ENCODE results near the gene TBC1D22A. TPM values are rescaled to one million over a fixed set of nuclear protein-coding genes. Genes with fewer than 3 reads are reported as not detected.

The TBC1D22A gene
- total and polyA plus RNA-seq, 2 experiments from 2014 or later, result 15.3 to 19.8 TPM

DNA sequence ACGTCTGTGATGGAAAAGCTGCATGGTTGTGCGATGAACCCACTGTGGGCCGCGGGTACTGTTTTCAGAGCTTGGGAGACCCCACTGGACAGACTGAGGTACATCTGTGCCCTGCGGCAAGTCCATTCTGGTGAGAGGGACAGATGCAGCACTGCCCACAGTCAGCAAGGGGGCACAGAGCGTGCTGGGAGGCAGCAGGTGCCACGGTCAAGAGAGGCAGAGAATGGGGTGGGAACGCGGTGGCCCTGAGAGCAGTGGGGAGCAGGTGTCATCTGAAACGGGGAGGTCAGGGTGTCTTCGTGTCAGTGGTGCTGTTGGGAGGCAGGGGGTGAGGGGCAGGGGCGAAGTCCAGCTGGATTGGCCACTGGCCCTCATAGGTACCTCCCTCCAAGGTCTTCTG, 32.0 kb downstream of the TBC1D22A start:
- Histone ChIP-seq H3K79me2 (peaks cover 19% of the 10 kb centered on the region), H3K9me3 (ENCODE audit: low read depth) (no peaks in the 10 kb centered on the region), H2AFZ (no peak overlapping the region), H3K4me3 (no peak overlapping the region), H3K27me3 (no peaks in the 10 kb centered on the region), H3K36me3 (replicated peaks; ENCODE audit: insufficient read depth, low read depth) (no peaks in the 10 kb centered on the region), H3K4me1 (ENCODE audit: insufficient read depth) (peaks cover 7% of the 10 kb centered on the region), H3K4me2 (no peak overlapping the region), H4K20me1 (ENCODE audit: insufficient read depth, poor library complexity, severe bottlenecking) (peaks cover 11% of the 10 kb centered on the region), H3K27ac (no peak overlapping the region), H3K9me2 (replicated peaks; ENCODE audit: insufficient read depth) (no peaks in the 10 kb centered on the region)
- no peak for DNase-seq (ENCODE audit: low spot score)
- 98% methylated on average over 12 of the region's 12 CpGs for WGBS (ENCODE audit: low lambda C conversion rate, missing lambda C conversion rate)
- no peak for TF ChIP-seq EZH2phosphoT487 (IDR thresholded peaks at IDR 0.05; ENCODE audit: low read depth, severe bottlenecking, unreplicated experiment)
- TF ChIP-seq, protein P1, sequence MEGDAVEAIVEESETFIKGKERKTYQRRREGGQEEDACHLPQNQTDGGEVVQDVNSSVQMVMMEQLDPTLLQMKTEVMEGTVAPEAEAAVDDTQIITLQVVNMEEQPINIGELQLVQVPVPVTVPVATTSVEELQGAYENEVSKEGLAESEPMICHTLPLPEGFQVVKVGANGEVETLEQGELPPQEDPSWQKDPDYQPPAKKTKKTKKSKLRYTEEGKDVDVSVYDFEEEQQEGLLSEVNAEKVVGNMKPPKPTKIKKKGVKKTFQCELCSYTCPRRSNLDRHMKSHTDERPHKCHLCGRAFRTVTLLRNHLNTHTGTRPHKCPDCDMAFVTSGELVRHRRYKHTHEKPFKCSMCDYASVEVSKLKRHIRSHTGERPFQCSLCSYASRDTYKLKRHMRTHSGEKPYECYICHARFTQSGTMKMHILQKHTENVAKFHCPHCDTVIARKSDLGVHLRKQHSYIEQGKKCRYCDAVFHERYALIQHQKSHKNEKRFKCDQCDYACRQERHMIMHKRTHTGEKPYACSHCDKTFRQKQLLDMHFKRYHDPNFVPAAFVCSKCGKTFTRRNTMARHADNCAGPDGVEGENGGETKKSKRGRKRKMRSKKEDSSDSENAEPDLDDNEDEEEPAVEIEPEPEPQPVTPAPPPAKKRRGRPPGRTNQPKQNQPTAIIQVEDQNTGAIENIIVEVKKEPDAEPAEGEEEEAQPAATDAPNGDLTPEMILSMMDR (IDR thresholded peaks at IDR 0.05; ENCODE audit: poor library complexity), result no peak
- no peak for TF ChIP-seq EZH2 (IDR thresholded peaks at IDR 0.05; ENCODE audit: borderline replicate concordance)

DNA sequence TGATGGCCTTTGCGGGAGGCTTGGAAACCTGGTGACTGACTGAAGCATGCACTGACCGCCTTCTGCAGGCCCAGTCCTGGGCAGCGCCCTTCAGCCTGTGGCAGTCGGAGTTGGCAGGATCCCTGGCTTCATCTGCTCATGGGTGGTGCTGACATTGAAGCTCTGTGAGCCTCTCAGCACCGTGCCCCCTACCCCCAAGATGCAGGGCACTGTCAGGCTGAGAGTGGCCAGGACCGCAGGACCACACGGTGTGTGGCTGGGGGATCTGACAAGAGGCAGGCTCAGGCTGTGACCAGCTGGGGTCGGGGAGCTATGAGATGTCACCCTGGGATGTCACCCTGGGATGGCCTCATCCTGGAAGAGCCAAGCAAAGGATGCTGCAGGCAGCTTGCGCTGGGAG, 32.7 kb downstream of the TBC1D22A start:
- Histone ChIP-seq H4K20me1 (ENCODE audit: insufficient read depth, poor library complexity, severe bottlenecking) (peaks cover 12% of the 10 kb centered on the region), H3K4me1 (ENCODE audit: insufficient read depth) (peaks cover 7% of the 10 kb centered on the region), H3K9me3 (ENCODE audit: low read depth) (no peaks in the 10 kb centered on the region), H2AFZ (no peak overlapping the region), H3K27me3 (no peaks in the 10 kb centered on the region), H3K9me2 (replicated peaks; ENCODE audit: insufficient read depth) (no peaks in the 10 kb centered on the region), H3K79me2 (peaks cover 16% of the 10 kb centered on the region), H3K4me2 (no peak overlapping the region), H3K4me3 (no peak overlapping the region), H3K36me3 (replicated peaks; ENCODE audit: insufficient read depth, low read depth) (no peaks in the 10 kb centered on the region), H3K27ac (no peak overlapping the region)
- DNase-seq (ENCODE audit: low spot score), result no peak
- WGBS (ENCODE audit: low lambda C conversion rate, missing lambda C conversion rate), result 97% methylated on average over 9 of the region's 9 CpGs
- TF ChIP-seq EZH2phosphoT487 (IDR thresholded peaks at IDR 0.05; ENCODE audit: low read depth, severe bottlenecking, unreplicated experiment) (no peak), EZH2 (IDR thresholded peaks at IDR 0.05; ENCODE audit: borderline replicate concordance) (no peak)
- TF ChIP-seq, protein P1 (IDR thresholded peaks at IDR 0.05; ENCODE audit: poor library complexity), result no peak

DNA sequence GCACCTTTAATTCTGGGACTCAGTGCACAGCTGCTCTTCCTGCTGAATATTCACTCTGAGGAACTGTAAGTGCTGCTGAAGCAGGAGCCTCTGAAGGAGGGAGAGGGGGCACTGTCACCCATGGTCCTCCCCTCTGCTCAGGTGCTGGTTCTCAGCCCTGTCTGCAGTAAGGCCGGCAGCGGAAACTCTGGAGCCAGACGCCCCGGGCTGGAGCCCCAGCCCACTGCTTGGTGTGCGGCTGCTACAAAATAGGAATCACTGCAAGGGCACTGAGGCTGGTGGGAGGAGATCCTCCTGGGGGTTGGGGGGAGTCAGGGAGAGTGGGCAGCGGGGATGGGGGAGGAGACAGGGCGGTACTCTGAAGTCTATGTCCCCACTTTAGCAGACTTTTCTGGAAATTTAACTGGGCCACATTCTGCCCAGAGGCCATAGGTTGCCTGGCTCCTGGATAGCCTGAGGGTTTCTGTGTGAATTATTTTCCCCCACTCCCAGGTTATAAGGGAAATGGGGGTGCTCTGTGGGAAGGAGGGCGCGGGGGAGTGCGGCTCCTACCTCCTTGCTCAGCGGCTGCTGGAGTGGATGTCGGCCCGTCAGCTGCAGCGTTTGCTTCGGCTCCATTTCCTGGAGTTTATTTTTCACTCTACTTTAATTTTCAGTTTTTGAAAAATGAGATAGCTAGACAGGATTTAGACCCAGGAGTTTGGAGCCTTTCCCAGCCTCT, 33.6 kb downstream of the TBC1D22A start:
- no peak overlapping the region for H3K4me3 ChIP-seq
- H3K4me2 ChIP-seq, result no peak overlapping the region
- H3K9me2 ChIP-seq (replicated peaks; ENCODE audit: insufficient read depth), result no peaks in the 10 kb centered on the region
- no peaks in the 10 kb centered on the region for H3K27me3 ChIP-seq
- WGBS (ENCODE audit: low lambda C conversion rate, missing lambda C conversion rate), result 92% methylated on average over 15 of the region's 15 CpGs
- DNase-seq (ENCODE audit: low spot score), result no peak
- no peak overlapping the region for H3K27ac ChIP-seq
- H3K4me1 ChIP-seq (ENCODE audit: insufficient read depth), result peaks cover 9% of the 10 kb centered on the region
- peaks cover 18% of the 10 kb centered on the region for H3K79me2 ChIP-seq
- no peak overlapping the region for H2AFZ ChIP-seq
- H3K9me3 ChIP-seq (ENCODE audit: low read depth), result no peaks in the 10 kb centered on the region
- TF ChIP-seq, protein P1 (IDR thresholded peaks at IDR 0.05; ENCODE audit: poor library complexity), result no peak
- no peak for TF ChIP-seq EZH2phosphoT487 (IDR thresholded peaks at IDR 0.05; ENCODE audit: low read depth, severe bottlenecking, unreplicated experiment)
- no peaks in the 10 kb centered on the region for H3K36me3 ChIP-seq (replicated peaks; ENCODE audit: insufficient read depth, low read depth)
- H4K20me1 ChIP-seq (ENCODE audit: insufficient read depth, poor library complexity, severe bottlenecking), result peaks cover 9% of the 10 kb centered on the region
